NK-92 (cell line): ENCODE results near the gene POU3F3.

ENCODE experiments used
- DNase-seq: peaks from one replicate; lab custom pipeline; 2025; ENCODE audit not compliant: unreplicated experiment; lab: John Stamatoyannopoulos, UW

The POU3F3 gene

DNA sequence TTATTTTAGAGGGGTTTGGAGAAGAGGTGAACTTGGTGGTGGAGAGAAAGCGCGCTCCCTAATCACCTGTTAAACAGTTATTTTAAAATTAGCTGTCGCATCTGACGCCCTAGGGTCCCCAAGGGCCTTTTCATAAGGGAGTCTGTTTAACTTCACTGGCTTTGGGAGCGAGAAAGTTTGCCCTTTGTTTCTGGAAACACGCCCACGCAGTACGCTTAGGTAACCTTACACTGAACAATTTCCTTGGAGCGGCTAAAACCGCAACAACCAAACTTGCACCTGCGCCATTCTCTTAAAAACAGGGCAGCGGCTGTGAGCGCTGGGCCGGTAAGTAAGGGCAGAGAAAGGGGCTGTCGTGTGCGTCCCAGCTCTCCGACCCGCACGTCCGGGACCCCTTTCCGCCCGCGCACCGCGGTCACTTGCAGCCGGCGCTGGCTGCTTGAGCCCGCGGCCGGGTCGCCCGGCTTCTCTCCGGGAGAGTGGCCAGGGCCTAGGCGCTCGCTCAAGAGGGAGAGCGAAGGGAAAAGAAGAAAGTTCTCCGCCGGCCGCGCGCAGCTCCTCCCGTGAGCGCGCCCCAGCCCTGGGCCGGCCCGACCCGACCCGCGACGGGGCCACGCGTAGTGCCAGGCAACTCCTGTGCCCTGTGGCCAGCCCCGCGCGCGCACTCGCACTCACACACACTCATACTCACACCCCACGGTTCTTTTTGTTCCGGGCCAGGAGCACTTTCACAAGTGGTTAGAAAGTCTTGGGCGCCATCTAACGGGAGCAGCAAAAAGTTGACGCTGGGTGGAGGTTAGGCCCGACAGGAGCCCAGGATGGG is 19.2 kb downstream of the POU3F3 start:
- DNase-seq, result no peak

DNA sequence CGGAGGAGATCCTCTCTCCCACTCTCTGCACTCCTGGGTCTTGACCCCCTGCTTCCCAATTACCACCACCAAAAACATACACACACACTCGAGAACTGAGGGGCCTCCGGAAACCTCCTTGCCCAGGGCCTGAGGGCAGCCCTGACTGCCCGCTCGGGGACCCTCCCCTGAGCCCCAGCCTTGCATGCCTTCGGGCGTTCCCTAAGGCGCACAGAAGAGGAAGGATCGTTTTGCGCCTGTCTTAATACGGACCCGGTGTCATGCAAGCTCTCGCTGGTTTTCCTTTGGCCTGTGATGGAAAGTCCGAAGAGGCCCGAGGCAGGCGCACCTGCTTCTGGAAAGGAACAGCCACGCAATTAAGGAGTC is 19.8 kb downstream of the POU3F3 start:
- DNase-seq, result no peak

DNA sequence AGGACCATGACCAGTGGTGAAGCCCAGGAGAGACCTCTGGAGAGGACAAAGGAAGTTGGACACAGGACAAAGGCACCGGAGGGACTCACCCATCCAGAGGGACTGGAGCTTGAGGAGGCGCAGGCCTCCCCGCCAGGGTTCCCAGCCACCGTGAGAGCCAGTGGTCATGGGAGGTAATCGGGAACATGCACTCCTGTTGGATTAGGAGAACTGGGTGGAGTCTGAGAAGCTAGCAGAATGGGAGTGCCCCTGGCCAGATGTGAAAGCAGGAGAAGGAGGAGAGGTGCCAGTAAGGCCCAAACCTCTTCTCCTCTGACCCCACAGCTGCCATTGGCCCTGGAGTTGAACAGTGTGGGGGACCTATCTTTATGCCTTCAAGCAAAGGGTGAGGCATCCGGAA is 20.3 kb downstream of the POU3F3 start:
- DNase-seq, result no peak

DNA sequence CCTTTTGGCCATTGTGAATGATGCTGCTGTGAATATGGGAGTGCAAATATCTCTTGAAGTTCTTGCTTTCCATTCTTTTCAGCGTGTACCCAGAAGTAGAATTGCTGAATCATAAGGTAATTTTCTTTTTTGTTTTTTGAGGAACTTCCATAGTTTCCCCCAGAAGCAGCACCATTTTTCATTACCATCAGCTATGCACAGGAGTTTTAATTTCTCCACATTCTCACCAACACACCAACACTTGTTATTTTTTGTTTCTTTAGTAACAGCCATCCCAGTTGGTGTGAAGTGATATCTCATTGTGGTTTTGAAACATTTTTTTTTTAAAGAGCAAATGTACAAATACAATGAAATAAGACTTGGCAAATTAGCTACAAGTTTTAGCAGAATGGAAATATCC is 21.3 kb downstream of the POU3F3 start:
- DNase-seq, result no peak

DNA sequence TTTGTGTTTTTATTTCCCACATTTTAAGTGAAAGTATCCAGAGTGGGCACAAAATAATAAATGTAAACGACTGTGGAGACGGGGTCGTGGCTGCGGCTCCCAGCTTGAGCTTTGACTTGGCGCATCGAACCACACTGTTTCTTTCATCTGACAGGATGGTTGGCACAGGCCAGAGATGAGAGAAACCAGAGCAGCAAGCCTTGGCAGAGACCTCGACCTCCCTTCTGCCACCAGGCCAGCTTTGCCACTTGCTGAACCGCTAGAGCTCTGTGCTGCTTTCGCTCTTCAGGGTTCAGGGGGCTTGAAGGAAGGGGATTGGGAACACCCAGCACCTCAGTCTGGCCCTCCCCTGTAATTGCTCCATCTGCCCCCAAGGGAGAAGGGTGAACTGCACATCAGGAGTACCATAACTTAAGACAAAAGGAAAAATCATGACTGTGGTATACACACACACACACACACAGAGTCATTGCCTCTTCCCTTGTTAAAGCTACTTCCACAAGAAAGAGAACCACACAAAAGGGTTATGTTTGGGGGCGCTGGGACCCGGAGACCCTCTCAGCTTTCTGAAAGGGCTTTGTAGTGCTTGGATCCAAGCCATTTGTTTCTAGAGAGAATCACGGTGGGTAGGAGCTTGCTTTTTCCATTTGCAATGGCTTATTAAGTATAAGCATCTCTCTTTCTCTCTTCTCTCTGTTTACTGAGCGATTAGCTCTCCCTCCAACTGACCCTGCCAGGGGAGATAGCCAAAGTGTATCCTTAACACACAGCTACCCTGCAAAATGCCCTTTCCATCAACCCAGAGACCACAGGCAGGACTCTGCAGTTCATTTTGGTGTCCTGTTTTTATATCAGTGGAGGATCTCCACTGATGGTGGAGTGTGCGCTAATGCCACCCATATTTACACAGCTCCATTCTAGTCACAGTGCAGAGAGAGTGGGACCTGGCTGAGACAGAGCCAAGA is 23.0 kb downstream of the POU3F3 start:
- DNase-seq, result no peak

DNA sequence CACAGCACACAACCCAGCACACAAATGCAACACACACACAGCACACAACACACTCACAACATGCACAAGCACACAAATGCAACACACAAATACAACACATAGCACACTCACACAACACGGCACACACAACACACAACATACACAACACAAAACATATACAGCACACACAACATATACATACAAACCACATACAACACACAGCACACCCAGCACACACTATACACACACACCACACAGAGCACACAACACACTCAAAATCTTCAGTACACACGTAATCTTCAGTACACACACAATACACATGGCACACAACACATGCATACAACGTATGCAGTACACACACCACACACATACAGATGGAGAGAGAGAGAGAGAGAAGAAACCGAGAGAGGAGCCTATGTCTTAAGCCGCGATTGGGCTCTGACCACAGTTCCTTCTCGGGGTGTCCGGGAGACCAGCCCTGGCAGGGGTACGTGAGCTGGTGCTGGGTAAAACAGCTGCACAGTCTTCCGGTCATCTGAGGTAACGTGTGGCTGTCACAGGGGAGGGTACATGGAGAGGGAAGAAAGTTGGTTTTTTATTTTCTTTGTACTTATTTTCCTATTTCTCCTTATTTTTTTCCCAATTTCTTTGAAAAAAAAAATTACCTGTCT is 25.1 kb downstream of the POU3F3 start:
- DNase-seq, result no peak

DNA sequence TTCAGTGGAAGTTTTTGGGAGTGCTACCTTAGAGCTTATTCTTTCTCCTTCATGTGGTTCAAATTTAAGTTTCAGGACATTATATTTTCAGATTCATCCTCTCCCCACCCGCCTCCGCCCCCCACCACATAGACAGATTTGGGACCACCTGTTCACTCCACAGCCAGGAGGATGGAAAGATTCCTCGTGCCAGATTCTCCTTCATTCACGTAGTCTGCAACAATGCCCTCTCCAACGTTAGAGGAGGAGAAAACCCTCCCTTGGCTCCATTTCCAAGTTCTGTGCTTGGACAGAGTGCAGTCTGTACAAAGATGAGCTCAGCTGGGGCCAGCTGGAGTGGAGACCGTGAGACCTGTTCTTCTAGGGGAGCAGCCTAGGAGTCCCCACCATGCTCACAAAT is 26.2 kb downstream of the POU3F3 start:
- no peak for DNase-seq

DNA sequence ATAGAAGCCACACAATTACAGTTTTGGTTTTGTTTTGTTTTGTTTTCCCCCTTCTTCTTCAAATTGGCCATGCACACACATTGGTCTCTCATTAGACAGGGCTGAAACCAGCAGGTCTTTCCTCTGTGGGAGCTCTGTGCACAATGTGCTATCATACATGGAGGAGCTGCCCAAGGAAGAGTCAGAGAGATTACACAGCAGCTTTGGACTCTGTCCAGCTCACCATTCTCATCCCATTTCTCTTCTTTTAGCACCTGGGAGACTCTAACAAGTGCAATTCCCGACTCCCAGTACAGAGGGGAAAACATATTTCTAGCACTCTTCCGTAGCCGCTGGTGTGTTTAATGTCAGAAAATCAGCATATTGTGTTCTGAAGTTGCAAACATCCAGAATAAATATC is 29.4 kb downstream of the POU3F3 start:
- DNase-seq, result no peak

DNA sequence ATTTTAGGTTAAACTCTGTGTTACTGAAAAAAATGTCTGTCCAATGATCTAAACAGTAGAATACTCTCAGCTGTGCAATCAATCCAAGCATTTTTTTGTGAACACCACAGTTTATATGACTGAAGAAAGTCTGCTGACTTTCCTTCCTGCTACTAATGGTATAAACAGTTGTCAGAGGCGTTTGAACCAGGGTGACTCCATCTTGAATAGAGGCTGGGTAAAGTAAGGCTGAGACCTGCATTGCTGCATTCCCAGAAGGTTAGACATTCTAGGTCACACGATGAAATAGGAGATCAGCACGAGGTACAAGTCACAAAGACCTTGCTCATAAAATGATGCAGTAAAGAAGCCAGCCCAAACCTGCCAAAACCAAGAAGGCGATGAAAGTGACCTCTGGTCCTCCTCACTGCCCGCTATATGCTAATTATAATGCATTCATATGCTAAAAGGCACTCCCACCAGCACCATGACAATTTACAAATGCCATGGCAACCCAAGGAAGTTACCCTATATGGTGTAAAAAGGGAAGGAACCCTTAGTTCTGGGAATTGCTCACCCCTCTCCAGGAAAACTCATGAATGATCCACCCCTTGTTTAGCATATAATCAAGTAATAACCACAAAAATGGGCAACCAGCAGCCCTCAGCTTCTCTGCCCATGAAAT is 31.3 kb downstream of the POU3F3 start:
- no peak for DNase-seq

DNA sequence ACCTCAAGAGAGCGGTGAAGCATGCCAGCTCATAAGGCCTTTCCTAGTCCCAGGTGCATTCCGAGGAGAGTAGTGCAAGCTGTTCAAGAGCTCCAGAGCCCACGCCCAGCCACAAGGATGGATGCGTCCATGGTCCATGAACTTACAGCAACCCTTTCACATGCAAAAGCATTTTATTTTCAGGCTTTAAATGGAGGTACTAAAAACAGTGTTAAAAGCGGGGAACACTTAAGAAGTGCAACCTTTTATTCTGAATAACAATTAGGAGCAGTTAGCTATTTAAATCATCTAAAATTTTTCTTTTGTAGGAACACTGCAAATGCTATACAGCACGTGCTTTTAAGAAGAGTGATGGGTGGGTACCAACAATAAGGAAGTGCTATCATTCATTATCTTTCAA is 33.8 kb downstream of the POU3F3 start:
- DNase-seq, result no peak

DNA sequence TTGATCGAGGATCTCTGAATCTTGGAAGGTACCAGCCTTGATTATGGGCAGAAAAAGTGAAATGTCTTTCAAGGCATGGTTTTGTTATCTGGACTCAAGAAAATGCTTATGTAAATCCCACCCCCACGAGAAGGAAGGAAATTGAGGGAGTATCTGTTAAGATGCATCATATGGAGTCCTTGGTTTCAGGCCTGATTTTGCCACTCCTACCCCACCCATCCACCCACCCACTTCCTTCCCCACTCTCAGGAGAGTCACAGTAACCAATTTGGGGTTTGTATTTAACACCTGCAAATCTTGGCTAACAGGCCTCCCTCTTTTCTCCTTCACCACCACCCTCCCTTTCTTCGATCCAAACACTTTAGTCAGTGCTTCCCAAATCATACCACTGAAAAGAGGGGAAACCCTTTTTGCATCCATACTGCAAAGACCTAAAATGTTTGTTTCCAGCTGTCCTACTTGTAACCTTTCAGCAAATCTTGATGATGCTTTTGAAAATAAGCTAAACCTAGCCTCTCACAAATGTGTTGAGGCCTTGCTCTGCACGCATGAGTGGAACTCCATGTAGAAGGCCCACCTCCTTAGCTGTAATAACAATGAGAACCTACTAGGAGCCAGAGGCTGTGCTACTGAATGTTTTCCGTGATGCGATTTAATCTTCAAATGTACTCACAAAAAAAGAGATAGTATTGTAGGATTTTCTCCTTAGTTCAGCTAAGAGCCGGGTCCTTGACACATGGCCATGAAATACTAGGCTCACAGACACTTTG is 34.8 kb downstream of the POU3F3 start:
- DNase-seq, result no peak

DNA sequence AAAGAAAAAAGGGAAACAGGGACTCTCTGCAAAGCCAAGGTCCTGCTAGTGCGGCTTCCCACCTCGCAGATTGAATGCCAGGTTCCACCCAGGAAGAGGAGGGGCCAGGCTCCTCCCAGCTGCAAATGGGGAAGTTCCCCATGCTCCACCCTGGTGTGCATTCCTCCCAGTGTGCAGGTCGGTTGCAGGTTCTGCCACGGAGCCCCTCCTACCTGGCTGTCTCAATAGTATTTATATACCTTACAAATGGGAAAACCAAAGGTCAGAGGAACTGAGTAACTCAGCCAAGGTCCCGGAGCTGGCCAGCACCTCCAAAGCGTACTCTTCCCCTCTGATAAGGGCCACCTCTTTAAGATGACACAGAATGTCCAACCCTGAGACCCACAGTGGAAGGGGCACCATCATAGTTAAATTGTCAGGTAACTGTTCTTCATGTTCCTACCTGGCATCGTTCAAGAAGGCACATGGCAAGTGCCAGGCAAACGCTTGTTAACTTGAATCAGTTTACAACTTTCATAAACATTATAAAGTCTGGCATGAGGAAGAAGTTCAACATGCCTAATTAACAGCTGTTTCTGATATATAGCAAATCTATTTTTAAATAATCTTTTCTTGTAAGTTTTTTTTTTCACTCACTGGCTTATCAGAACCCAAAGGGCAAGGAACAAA is 35.5 kb downstream of the POU3F3 start:
- DNase-seq, result no peak

DNA sequence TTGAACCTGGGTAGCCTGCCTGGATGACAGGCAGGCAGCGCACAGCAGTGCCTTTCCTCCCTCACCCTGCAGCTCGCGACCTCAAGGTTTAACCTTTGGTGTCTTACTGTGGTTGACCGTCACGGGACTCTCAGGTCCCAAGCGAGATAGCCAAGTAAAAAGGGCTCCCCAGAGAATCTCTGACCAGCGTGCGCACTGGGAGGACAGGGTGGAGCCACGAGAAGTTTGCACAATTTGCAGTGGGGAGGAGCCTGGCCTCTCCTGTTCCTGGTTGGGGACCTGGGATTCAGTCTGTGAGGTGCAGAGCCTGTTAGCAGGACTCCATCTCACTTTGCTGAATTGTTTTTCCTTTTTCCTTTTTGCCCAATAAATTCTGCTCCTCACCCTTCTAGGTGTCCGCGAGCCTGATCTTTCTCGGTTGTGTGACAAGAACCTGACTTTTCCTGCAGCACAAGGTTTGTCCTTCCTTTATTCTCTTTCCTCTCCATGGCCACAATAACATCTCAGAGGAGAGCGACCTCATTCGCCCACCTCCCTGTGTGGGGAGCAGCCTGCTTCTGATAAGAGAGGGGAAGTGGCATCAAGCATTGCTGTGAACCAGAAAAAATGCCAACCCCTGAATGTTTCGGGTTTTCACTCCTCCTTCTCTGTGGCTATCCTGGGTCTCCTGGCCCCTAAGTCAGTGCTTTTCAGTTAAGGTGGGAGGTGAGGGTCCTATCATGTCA is 36.2 kb downstream of the POU3F3 start:
- DNase-seq, result no peak

DNA sequence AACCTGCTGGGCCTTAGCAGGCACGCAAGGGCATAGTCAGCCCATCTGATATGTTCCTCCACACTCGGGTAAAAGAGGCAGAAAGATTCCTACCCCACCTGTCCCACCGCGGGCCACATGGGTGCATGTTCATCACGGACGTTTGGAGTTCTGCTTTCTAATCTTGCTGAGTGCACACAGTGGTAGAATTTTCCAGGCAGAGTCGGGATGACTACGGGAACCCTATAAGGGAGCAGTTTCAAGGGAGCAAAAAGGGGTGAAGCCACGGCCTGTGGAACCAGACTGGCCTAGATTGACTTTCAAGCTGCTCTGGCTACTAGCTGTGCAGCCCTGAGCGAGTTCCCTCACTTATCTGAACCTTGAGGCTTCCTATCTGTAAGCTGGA is 36.8 kb downstream of the POU3F3 start:
- DNase-seq, result no peak

DNA sequence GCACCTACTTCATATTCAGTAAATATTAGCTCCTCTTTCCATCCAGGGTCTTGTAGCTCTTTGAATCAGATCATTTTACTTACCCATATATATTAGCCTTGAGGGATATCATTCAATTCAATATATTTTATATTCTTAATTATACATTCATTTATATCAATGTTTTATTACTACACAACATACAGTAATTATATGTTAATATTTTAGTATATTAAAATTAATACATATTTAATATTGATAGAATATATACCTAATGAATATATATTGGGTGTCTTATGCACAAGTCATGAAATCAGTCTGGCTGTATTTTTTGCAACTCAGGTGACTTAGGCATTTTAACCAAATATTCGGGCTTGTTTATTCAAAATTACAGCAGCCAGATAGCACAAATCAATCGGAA is 37.2 kb downstream of the POU3F3 start:
- no peak for DNase-seq

DNA sequence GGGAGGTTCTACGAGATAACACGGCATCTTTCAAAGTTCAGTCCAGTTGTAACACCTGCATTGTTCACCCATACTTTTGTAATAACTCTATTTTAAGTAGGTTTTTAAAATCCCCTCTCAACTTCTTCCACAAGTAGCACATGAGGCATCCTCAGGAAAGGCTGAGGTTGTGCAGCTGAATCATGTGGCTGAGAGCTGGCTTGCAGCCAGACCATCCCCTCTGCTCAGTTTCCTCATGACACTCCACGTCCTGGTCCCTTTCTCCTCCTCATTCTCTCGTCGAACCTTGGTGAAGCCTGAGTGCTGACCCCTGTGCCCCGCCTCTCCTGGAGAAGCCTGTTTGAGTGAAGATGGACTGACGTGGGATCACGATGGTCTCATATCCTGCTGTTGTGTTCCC is 42.5 kb downstream of the POU3F3 start:
- no peak for DNase-seq

DNA sequence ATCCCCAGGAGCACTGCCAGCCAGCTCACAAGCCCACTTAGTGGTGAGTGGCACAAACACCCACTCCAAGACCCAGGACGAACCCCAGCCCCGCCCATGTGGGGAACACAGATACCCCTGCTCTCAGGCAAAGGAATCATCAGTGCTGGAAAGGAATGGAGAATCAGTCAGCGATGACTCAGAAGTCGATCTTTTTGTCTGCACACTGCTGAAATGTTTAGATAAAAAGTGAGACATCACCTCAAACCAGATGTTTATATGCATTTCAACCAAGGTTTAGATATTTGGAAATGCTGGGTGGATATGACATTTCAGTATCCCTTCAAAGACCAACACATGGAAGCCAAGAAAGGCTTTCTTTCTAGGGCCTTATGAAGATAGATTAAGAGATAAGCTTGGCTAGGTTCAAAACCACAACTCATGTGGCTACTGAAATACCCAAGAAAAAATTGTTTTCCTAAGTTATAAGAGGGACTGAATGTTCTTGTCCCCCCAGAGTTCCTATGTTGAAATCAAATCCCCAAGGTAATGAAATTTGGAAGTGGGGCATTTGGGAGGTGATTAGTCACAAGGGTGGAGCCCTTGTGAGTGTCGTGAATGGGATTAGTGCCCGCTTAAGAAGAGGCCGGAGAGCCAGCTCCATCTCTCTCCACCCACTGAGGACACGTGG is 43.7 kb downstream of the POU3F3 start:
- no peak for DNase-seq

DNA sequence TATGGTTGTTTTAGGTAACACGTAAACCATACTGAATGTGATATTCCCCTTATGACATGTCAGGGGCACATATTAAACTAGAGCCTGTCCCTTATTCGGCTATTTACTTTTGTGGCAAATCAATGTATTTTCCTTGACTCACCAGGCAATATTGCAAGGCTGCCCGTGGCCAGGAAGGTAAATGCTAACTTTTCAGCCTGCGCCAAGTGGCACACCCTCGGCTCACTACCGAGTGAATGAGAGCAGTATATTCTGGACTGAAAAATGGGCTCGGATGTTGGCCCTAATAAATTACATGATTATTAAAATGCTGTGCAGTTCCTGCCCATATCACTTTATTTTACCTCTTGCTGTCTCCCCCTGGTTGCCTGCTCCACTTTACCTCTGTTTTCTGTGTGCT is 46.7 kb downstream of the POU3F3 start:
- DNase-seq, result no peak
